Measurements from ENCODE around the gene ZHX3. TPM values are rescaled to one million over a fixed set of nuclear protein-coding genes. Genes with fewer than 3 reads are reported as not detected.

The ZHX3 gene
- 10 to 100 TPM; 12.8 to 15.4 TPM for total RNA-seq

- H3K4me3 Mint-ChIP-seq: peak within 1 kb of the TSS; percentile 84
- intact Hi-C loops (cut with DNase I, micrococcal nuclease): loop anchor here (1.0 kb wide), 7 partner anchors 23 to 376 kb away; partner anchors contain the start of genes LPIN3 (in 2 of the 2), CHD6 (in 1 of the 2), PLCG1 (in 1 of the 2) and TOP1 (in 1 of the 2)
Measured at GRCh38 chr20:41317546-41318270, at the start of gene ZHX3. Gene ZHX3, minus strand, starts transcription at chr20:41317731. Its CDS starts 112,815 bp downstream, at chr20:41204916.

GRCh38 chr20:41367393-41367695 lies 49.8 kb upstream of the ZHX3 start:
- CTCF ChIA-PET: interaction anchor here (0.7 kb wide), 1 partner anchor 45 kb away, joined by 3 read pairs; no protein-coding TSS in a partner anchor
- H3K4me1 Mint-ChIP-seq: peaks cover 10% of the 10 kb centered on the region

More at GRCh38 chr20:41317546-41318270, at the start of gene ZHX3:
- peaks cover 31% of the 10 kb centered on the region for H3K4me1 Mint-ChIP-seq
- H3K27ac Mint-ChIP-seq: peak within 1 kb of the TSS; percentile 66
- H3K9me3 Mint-ChIP-seq (ENCODE audit: low read depth): no peaks in the 10 kb centered on the region
- ATAC-seq: peak; percentile 99
- no peaks in the 10 kb centered on the region for H3K27me3 Mint-ChIP-seq
- no peaks in the 10 kb centered on the region for H3K36me3 Mint-ChIP-seq (ENCODE audit: low read depth)
- peak; percentile 98 for DNase-seq
- ChIA-PET POLR2A (no interaction called here), CTCF (interaction anchor here (0.5 kb wide), 1 partner anchor 23 kb away, joined by 4 read pairs; the partner anchor contains the start of gene LPIN3)

GRCh38 chr20:41366546-41367392 lies 49.2 kb upstream of the ZHX3 start, which contains the start of gene EMILIN3:
Gene EMILIN3, minus strand, starts transcription at chr20:41366818. Its CDS starts 184 bp downstream, at chr20:41366634.
- Mint-ChIP-seq H3K4me3 (peak within 1 kb of the TSS; percentile 5), H3K4me1 (peaks cover 10% of the 10 kb centered on the region), H3K36me3 (ENCODE audit: low read depth) (peaks cover 2% of the 10 kb centered on the region), H3K27me3 (peaks cover 26% of the 10 kb centered on the region), H3K9me3 (ENCODE audit: low read depth) (peaks cover 7% of the 10 kb centered on the region), H3K27ac (no peak within 1 kb of the TSS)
- DNase-seq (no peak), ATAC-seq (no peak)
- POLR2A ChIA-PET: no interaction called here
- intact Hi-C loops (cut with DNase I, micrococcal nuclease): no loop called here
- CTCF ChIA-PET: no interaction called here

More at GRCh38 chr20:41367393-41367695, 49.8 kb upstream of the ZHX3 start:
- H3K27me3 Mint-ChIP-seq: peaks cover 26% of the 10 kb centered on the region
- no peak for DNase-seq
- peaks cover 9% of the 10 kb centered on the region for H3K9me3 Mint-ChIP-seq (ENCODE audit: low read depth)
- no peak for ATAC-seq
- no peak overlapping the region for H3K27ac Mint-ChIP-seq
- POLR2A ChIA-PET: no interaction called here
- H3K36me3 Mint-ChIP-seq (ENCODE audit: low read depth): peaks cover 2% of the 10 kb centered on the region
- peak overlapping the region; percentile 5 for H3K4me3 Mint-ChIP-seq
- intact Hi-C loops (cut with DNase I, micrococcal nuclease): no loop called here

- ATAC-seq (peak; percentile 42), DNase-seq (peak; percentile 24)
- no peaks in the 10 kb centered on the region for H3K36me3 Mint-ChIP-seq (ENCODE audit: low read depth)
- intact Hi-C loops (cut with DNase I, micrococcal nuclease): no loop called here
- CTCF ChIA-PET: no interaction called here
- H3K27ac Mint-ChIP-seq: no peak overlapping the region
- peaks cover 26% of the 10 kb centered on the region for H3K27me3 Mint-ChIP-seq
- POLR2A ChIA-PET: no interaction called here
- H3K4me3 Mint-ChIP-seq: no peak overlapping the region
- H3K4me1 Mint-ChIP-seq: peaks cover 10% of the 10 kb centered on the region
- H3K9me3 Mint-ChIP-seq (ENCODE audit: low read depth): peaks cover 2% of the 10 kb centered on the region
Measured at GRCh38 chr20:41365777-41366545, 48.4 kb upstream of the ZHX3 start.

- Mint-ChIP-seq H3K36me3 (ENCODE audit: low read depth) (no peaks in the 10 kb centered on the region), H3K4me1 (peaks cover 10% of the 10 kb centered on the region), H3K27me3 (peaks cover 26% of the 10 kb centered on the region), H3K9me3 (ENCODE audit: low read depth) (no peaks in the 10 kb centered on the region), H3K4me3 (no peak overlapping the region), H3K27ac (no peak overlapping the region)
- ATAC-seq (no peak), DNase-seq (no peak)
- POLR2A ChIA-PET: no interaction called here
- intact Hi-C loops (cut with DNase I, micrococcal nuclease): no loop called here
- CTCF ChIA-PET: no interaction called here
Measured at GRCh38 chr20:41364967-41365765, 47.6 kb upstream of the ZHX3 start.

GRCh38 chr20:41364236-41364855 lies 46.8 kb upstream of the ZHX3 start:
- Mint-ChIP-seq H3K36me3 (ENCODE audit: low read depth) (no peaks in the 10 kb centered on the region), H3K4me3 (no peak overlapping the region), H3K27ac (no peak overlapping the region), H3K4me1 (peaks cover 6% of the 10 kb centered on the region), H3K9me3 (ENCODE audit: low read depth) (no peaks in the 10 kb centered on the region), H3K27me3 (peaks cover 24% of the 10 kb centered on the region)
- intact Hi-C loops (cut with DNase I, micrococcal nuclease): no loop called here
- DNase-seq (no peak), ATAC-seq (no peak)
- CTCF ChIA-PET: no interaction called here
- POLR2A ChIA-PET: no interaction called here

- ChIA-PET POLR2A (no interaction called here), CTCF (no interaction called here)
- DNase-seq: no peak
- Mint-ChIP-seq H3K27ac (no peak overlapping the region), H3K27me3 (peaks cover 19% of the 10 kb centered on the region), H3K36me3 (ENCODE audit: low read depth) (no peaks in the 10 kb centered on the region), H3K9me3 (ENCODE audit: low read depth) (no peaks in the 10 kb centered on the region), H3K4me1 (peaks cover 6% of the 10 kb centered on the region), H3K4me3 (no peak overlapping the region)
- no peak for ATAC-seq
- intact Hi-C loops (cut with DNase I, micrococcal nuclease): no loop called here
Measured at GRCh38 chr20:41363601-41364000, 46.1 kb upstream of the ZHX3 start.

- Mint-ChIP-seq H3K27ac (no peak overlapping the region), H3K27me3 (peaks cover 14% of the 10 kb centered on the region), H3K4me3 (no peak overlapping the region), H3K4me1 (peaks cover 6% of the 10 kb centered on the region), H3K9me3 (ENCODE audit: low read depth) (no peaks in the 10 kb centered on the region), H3K36me3 (ENCODE audit: low read depth) (no peaks in the 10 kb centered on the region)
- intact Hi-C loops (cut with DNase I, micrococcal nuclease): no loop called here
- ChIA-PET POLR2A (no interaction called here), CTCF (interaction anchor here (0.6 kb wide), 1 partner anchor 1886 kb away, joined by 3 read pairs; no protein-coding TSS in a partner anchor)
- DNase-seq (no peak), ATAC-seq (no peak)
Measured at GRCh38 chr20:41362748-41363140, 45.2 kb upstream of the ZHX3 start.

- Mint-ChIP-seq H3K36me3 (ENCODE audit: low read depth) (no peaks in the 10 kb centered on the region), H3K9me3 (ENCODE audit: low read depth) (no peaks in the 10 kb centered on the region), H3K4me1 (peaks cover 1% of the 10 kb centered on the region), H3K27ac (no peak overlapping the region), H3K4me3 (no peak overlapping the region), H3K27me3 (peaks cover 8% of the 10 kb centered on the region)
- ATAC-seq: no peak
- no peak for DNase-seq
- intact Hi-C loops (cut with DNase I, micrococcal nuclease): no loop called here
- ChIA-PET CTCF (interaction anchor here (0.6 to 0.8 kb wide), 2 partner anchors 49 to 1885 kb away, joined by 3 read pairs; no protein-coding TSS in a partner anchor), POLR2A (no interaction called here)
Measured at GRCh38 chr20:41361757-41362747, 44.5 kb upstream of the ZHX3 start.
